Measurements from ENCODE around the gene C2orf76. TPM values are rescaled to one million over a fixed set of nuclear protein-coding genes. Genes with fewer than 3 reads are reported as not detected.

Gene C2orf76
- total RNA-seq, 1 donor from 2014 or later = 13.3 TPM

DNA sequence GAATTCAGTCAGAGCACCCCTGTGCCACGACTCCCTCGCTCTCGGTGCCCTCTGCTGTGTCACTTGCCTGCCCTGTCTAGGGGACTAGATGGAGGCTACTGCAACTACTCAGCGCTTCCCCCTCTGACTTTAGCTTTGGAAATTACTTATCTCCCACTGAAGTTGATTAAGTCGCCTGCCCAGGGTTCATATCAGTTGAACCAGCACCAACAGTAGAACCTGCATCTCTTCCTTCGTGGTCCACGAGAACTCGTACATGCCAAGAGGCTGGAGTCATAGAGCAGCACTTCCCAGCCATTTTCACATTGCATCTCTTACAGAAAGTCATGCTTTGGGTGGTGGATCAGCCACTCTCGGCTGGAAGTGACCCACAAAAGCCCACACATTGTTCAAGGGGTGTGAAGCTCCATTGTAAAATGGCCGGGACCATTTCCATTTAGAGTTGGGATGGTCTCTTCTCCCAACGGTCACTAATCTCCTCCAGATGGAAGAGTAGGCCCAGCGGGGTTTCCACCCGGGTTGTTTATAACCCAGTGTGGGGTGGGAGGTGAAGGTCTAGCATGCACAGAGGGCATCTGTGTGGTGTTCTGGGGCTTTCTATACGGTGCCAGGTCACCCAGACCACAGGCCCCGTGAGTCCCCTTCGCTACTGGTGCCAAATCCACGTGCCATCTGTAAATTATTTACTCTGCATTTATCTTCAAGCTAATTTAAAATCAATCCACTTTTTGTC, 105.0 kb downstream of the C2orf76 start:
- H3K36me3 Mint-ChIP-seq (ENCODE audit: low read depth) = no peaks in the 10 kb centered on the region
- H3K9me3 Mint-ChIP-seq = no peaks in the 10 kb centered on the region
- H3K4me3 Mint-ChIP-seq (ENCODE audit: low read depth) = no peak overlapping the region
- no peak overlapping the region for H3K27ac Mint-ChIP-seq
- no peak for DNase-seq (ENCODE audit: low spot score)
- no peaks in the 10 kb centered on the region for H3K27me3 Mint-ChIP-seq (ENCODE audit: low read depth)
- H3K4me1 Mint-ChIP-seq (ENCODE audit: low read depth) = no peaks in the 10 kb centered on the region
- intact Hi-C loops (cut with micrococcal nuclease) = no loop called here

DNA sequence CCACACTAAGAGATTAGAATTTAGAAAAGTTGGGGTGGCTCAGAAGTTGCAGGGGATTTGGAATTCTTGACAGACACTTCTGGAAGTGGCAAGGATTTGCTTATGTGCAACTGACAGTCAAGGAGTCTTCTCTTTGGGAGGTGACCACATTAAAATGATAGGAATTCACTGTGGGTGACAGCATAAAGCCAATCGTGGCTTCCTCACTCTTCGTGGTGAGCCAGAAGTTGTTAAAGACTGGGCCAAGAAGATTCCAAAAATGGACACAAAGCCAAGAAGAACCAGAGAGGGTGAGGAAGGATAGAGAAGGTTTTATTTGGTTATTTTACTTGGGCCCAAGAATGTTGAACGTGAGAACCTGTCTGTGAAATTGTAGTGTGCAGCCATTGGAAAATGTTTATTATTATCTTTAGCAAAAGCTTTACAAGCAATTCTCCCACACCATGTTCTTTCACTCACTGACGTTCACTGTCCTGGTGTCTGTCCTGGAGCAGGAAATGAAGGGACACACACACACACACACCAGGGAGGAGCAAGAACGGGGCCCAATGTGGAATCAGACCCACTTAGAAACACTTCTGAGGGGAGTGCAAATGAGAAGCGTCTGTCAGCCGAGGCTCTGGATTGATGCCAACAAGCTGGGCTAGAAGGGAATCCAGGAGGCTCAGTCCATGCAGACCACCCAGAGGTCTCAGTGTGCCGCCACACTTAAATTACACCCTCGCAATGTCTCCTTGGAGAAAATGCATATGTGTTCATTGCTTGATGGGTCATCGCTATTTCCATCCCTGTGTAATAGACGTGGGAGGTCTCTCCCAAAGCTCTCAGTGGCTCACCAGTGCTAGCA, 105.8 kb downstream of the C2orf76 start:
- DNase-seq (ENCODE audit: low spot score) = no peak
- no peak overlapping the region for H3K27ac Mint-ChIP-seq

DNA sequence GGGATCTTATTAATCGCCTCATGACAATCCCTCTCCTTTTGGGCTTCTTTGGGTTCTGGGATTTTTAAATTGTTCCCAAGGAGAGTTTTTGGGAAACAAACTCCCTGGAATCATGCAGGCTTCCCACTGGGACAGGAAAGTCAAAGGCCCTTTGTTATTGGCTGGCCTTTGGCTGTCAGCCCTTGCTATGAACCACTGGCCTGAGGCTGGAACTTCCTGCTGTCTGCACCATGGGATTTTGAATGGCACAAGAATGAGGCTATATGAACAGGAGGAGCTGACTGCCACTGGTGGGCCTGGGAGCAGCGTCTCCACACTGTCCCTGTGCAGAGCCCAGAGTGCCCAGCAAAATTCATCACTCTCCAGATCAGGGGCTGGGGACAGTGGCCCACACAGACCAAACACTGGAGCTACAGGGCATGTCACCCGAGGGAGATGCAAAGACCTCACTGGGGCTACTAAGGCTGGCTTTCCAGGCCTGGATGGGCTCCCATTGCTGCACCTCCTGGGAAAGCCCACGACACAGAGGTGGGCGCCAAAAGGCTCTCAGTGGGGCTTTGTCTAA, 107.3 kb downstream of the C2orf76 start:
- Mint-ChIP-seq H3K9me3 (no peaks in the 10 kb centered on the region), H3K4me1 (ENCODE audit: low read depth) (no peaks in the 10 kb centered on the region), H3K4me3 (ENCODE audit: low read depth) (no peak overlapping the region), H3K36me3 (ENCODE audit: low read depth) (no peaks in the 10 kb centered on the region), H3K27ac (no peak overlapping the region), H3K27me3 (ENCODE audit: low read depth) (no peaks in the 10 kb centered on the region)
- intact Hi-C loops (cut with micrococcal nuclease) = no loop called here
- DNase-seq (ENCODE audit: low spot score) = no peak

More for the DNA sequence above, 105.8 kb downstream of the C2orf76 start:
- Mint-ChIP-seq H3K4me3 (ENCODE audit: low read depth) (no peak overlapping the region), H3K27me3 (ENCODE audit: low read depth) (no peaks in the 10 kb centered on the region), H3K4me1 (ENCODE audit: low read depth) (no peaks in the 10 kb centered on the region), H3K36me3 (ENCODE audit: low read depth) (no peaks in the 10 kb centered on the region), H3K9me3 (no peaks in the 10 kb centered on the region)
- intact Hi-C loops (cut with micrococcal nuclease) = no loop called here

DNA sequence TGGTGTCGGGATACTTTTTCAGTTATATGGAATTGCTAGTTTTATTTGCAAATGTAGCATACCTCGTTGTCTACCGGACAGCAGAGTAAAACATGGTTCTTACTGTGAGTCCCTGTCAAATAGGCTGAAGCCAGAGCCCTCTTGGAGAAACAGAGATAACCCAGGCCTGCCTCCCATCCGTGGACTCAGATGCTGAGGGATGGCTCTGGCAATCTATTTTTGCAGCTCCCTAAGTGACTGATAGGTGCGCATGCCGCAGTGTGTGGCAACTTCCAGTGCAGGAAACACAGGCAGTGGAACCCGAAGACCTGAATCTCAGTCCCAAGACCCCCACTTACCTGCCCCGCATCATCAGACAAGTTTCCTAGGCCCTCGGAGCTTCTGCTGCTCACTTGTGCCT, 109.4 kb downstream of the C2orf76 start:
- H3K4me3 Mint-ChIP-seq (ENCODE audit: low read depth) = no peak overlapping the region
- H3K36me3 Mint-ChIP-seq (ENCODE audit: low read depth) = no peaks in the 10 kb centered on the region
- H3K27me3 Mint-ChIP-seq (ENCODE audit: low read depth) = no peaks in the 10 kb centered on the region
- intact Hi-C loops (cut with micrococcal nuclease) = no loop called here
- H3K4me1 Mint-ChIP-seq (ENCODE audit: low read depth) = peaks cover 2% of the 10 kb centered on the region
- no peak for DNase-seq (ENCODE audit: low spot score)
- H3K9me3 Mint-ChIP-seq = no peaks in the 10 kb centered on the region
- H3K27ac Mint-ChIP-seq = no peak overlapping the region

DNA sequence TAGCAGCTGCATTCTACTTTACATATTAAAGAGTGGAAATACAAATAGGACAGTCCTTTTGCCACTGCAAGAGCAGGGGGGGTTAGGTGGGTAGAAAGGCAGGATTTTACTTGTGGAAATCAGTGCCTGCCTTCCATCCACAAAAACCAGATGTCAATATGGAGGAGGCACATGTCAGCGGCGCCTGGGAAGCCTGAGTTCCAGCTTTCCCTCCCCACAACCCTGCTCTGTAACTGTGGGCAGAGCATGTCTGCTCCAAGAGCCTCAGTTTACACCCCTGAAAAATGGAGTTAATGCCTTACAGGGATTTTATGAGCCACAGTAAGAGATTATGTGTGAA, 110.1 kb downstream of the C2orf76 start:
- Mint-ChIP-seq H3K4me3 (ENCODE audit: low read depth) (no peak overlapping the region), H3K4me1 (ENCODE audit: low read depth) (peaks cover 2% of the 10 kb centered on the region), H3K27me3 (ENCODE audit: low read depth) (no peaks in the 10 kb centered on the region), H3K9me3 (no peaks in the 10 kb centered on the region), H3K27ac (no peak overlapping the region), H3K36me3 (ENCODE audit: low read depth) (no peaks in the 10 kb centered on the region)
- intact Hi-C loops (cut with micrococcal nuclease) = no loop called here
- no peak for DNase-seq (ENCODE audit: low spot score)

DNA sequence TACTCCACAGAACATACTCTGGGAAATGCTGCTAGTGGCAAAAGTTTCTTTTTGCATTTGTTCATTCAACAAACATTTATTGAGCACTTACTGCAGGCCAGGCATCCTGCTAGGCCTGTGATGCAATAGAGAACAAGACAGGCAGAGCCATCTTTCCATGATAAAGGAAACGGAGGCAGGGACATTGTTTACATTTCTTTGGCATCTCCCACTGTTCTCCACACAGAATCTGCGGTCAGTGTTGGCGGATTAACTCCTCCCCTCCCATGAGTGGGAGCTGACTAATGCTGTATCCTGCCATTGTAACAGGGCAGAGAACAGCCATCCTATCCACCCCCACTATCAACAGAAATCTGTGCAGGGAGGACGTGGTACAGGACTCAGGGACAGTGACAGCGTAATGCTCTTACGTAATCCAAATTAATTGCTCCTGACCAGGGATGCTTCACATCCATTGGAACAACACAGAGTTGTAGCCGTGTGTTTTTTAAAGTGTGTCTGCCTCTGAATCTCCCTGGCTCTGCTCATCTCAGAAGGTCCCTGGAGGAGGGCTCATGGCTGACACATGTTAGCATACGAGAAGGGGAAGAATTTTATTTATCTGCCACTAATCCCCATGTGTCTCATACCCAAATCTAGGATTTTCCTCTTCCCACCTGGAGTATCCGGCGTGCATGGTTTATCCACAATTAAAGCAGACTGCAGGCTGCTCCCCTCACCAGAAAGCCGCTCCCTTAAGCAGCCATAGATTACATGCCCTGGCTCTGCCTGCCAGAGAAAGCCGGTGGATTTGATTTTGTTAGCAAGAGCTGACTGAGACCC, 110.7 kb downstream of the C2orf76 start:
- intact Hi-C loops (cut with micrococcal nuclease) = no loop called here
- no peak for DNase-seq (ENCODE audit: low spot score)
- H3K27ac Mint-ChIP-seq = no peak overlapping the region
- no peak overlapping the region for H3K4me3 Mint-ChIP-seq (ENCODE audit: low read depth)
- H3K4me1 Mint-ChIP-seq (ENCODE audit: low read depth) = peaks cover 2% of the 10 kb centered on the region
- H3K9me3 Mint-ChIP-seq = no peaks in the 10 kb centered on the region
- H3K27me3 Mint-ChIP-seq (ENCODE audit: low read depth) = no peaks in the 10 kb centered on the region
- no peaks in the 10 kb centered on the region for H3K36me3 Mint-ChIP-seq (ENCODE audit: low read depth)

DNA sequence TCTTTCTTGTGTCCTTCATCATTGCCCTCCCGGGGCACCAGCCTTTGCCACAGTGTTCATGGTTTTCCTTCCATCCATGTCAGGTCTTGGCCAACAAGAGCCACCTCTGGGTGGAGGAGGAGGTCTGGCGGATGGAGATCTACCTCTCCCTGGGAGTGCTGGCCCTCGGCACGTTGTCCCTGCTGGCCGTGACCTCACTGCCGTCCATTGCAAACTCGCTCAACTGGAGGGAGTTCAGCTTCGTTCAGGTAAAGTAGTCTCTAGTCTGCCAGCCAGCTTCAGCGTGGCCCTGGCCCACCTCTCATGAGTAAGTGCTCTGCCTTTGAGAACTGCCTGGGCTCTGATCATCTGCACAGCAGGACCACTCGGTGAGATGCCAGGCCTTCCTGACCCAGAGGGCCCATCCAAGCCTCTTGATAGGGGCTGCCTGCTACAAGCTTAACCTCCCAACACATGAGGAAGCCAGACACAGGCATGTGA, 112.0 kb downstream of the C2orf76 start:
- Mint-ChIP-seq H3K4me3 (ENCODE audit: low read depth) (no peak overlapping the region), H3K4me1 (ENCODE audit: low read depth) (peaks cover 2% of the 10 kb centered on the region), H3K9me3 (no peaks in the 10 kb centered on the region), H3K27me3 (ENCODE audit: low read depth) (no peaks in the 10 kb centered on the region), H3K27ac (no peak overlapping the region), H3K36me3 (ENCODE audit: low read depth) (no peaks in the 10 kb centered on the region)
- intact Hi-C loops (cut with micrococcal nuclease) = no loop called here
- no peak for DNase-seq (ENCODE audit: low spot score)

DNA sequence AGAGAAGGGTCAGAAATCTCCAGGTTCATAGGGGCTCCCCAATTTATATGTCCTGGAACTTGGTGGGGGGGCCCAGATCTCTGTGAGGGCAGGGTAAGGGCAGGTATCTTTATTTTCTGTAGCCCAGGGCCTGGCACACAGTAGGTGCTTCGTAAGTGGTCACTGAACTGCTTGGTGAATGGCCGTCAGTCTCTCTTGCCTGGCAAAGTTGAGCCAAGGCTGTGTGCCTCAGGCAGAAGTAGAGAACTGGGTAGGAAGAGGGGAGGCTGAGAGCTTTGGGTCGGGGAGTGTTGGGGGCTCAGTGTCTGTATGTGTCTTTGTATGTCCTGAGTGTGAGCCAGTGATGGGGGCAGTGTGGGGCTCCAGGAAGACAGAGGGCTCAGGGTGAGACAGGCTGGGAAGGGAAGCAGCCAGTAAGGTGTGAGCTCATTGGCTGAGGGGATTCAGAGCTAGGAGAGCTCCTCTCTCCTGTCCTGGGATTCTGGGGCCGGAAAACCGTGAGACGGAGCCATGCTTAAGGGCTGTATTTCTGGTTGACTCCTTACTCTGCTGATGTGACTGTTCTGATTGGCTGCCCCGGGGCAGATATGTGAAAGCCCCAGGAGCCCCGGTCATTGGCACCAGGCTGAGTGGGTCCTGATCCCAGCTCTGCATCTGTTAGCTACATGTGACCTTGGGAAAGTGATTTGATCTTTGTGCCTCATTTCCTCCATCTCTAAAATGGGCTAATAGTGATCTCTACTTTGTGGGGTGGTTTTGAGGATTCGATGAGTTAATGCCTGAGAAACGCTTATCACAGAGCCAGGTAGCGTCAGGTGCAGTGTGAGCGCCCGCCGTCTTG, 112.7 kb downstream of the C2orf76 start:
- intact Hi-C loops (cut with micrococcal nuclease) = no loop called here
- no peaks in the 10 kb centered on the region for H3K9me3 Mint-ChIP-seq
- H3K4me3 Mint-ChIP-seq (ENCODE audit: low read depth) = no peak overlapping the region
- H3K36me3 Mint-ChIP-seq (ENCODE audit: low read depth) = no peaks in the 10 kb centered on the region
- no peaks in the 10 kb centered on the region for H3K27me3 Mint-ChIP-seq (ENCODE audit: low read depth)
- no peak for DNase-seq (ENCODE audit: low spot score)
- no peak overlapping the region for H3K27ac Mint-ChIP-seq
- H3K4me1 Mint-ChIP-seq (ENCODE audit: low read depth) = peaks cover 2% of the 10 kb centered on the region

DNA sequence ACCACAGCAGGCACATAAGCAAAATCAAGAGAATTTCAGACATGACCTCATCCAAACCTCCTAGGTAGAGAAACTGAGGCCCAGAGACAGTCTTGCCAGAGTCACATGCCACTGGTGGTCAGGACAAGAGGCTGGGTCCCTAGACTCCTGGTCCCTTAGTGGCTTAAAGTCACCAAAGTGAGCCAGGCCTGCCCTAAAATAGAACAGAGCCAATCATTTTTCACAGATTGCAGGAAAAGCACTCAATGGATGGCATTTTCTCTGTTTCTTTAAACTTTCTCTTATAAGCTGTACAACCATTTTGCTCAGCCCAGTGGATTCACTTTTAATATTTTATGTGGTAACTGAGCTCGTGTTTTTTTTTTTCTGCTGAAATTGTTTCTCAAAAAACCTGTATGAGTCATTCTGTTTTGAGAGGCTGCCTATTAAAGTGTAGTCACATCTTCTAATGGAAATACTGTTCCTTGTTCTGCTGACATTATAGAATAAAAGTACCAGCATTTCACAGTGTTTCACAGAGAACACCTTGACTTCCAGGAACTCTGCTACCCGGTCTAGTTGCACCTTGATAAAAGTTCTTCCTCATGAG, 113.4 kb downstream of the C2orf76 start:
- Mint-ChIP-seq H3K27ac (no peak overlapping the region), H3K36me3 (ENCODE audit: low read depth) (no peaks in the 10 kb centered on the region), H3K9me3 (no peaks in the 10 kb centered on the region), H3K27me3 (ENCODE audit: low read depth) (no peaks in the 10 kb centered on the region), H3K4me3 (ENCODE audit: low read depth) (no peak overlapping the region), H3K4me1 (ENCODE audit: low read depth) (peaks cover 2% of the 10 kb centered on the region)
- intact Hi-C loops (cut with micrococcal nuclease) = no loop called here
- DNase-seq (ENCODE audit: low spot score) = no peak
